Fibroblast of skin of left quadriceps (primary cell): ENCODE data around the gene MAGI3.
"Not testable (repeated sequence)": the region's sequence is repeated elsewhere in the genome, so short reads cannot be mapped to it uniquely, and the experiment has no call there.

Experiments used
- DNase-seq, 2 experiments: peaks; one replicate each; pipeline ENCODE4 v3.0.0-alpha.2; 2013; ENCODE audit warnings: low read depth in 2 of 2

MAGI3 gene

GRCh38 chr1:113579256-113580018 is 189.1 kb downstream of the MAGI3 start:
- peak; percentile 6 to 12 for DNase-seq

DNA sequence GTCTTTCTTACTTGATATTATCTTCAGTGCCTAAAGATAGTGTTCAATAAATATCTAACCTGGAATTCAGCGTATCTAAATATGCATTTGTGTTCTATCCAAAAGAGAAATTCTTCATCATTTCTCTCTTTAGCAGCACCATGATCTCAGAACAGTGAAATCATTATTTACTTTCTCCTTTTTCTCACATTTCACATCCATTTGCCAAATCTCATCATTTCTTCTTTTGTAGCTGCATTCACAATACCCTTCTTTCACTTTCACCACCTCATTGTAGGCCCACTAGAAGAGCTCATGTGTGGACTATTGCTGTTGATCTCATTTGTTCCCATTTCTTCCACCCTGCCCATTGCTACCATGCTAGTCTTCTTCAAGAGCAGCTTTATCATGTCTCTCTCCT is 191.0 kb downstream of the MAGI3 start:
- DNase-seq, result no peak

- no peak for DNase-seq
Observed at GRCh38 chr1:113582084-113582483, 191.8 kb downstream of the MAGI3 start.

GRCh38 chr1:113587475-113587874 is 197.2 kb downstream of the MAGI3 start:
- DNase-seq, result no peak

- no peak for DNase-seq
Observed at GRCh38 chr1:113592230-113592629, 201.9 kb downstream of the MAGI3 start.

DNA sequence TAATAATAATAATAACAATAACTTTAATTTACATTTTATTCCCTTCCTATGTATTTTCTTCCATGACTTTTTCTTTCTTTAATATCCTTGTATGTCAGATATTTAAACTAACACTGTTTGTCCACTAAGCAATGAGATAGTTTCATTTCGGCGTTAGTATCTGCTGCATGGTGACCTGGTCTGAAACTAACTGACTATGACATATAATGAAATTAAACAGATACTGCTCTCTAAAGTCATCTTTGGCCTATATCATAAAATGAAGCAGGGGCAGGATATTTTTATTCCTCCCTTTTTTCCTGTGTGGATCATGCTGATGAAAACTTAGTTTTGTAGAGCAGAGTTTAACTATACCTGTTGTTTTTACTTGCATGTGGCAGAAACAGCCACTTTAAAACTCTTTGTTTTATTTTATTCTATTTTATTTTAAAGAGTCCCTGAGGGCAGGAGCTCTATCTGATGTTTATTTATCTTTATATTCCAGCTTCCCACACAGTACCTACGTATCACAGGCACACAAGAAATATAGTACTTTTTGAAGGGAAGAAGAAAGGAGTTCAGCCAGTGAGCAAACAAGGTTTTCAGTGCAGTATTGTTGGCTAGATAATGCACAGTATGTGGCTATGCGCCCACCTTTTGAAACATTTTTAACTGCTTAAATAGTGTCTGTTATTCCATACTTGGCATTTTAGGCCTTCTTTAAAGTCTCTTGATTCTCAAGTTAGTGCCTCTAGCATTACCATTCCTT is 203.4 kb downstream of the MAGI3 start:
- no peak for DNase-seq

- not testable (repeated sequence) for DNase-seq
Observed at GRCh38 chr1:113604466-113604865, 214.2 kb downstream of the MAGI3 start.

GRCh38 chr1:113605146-113605545 is 214.8 kb downstream of the MAGI3 start:
- peak; percentile 89 to 91 for DNase-seq

DNA sequence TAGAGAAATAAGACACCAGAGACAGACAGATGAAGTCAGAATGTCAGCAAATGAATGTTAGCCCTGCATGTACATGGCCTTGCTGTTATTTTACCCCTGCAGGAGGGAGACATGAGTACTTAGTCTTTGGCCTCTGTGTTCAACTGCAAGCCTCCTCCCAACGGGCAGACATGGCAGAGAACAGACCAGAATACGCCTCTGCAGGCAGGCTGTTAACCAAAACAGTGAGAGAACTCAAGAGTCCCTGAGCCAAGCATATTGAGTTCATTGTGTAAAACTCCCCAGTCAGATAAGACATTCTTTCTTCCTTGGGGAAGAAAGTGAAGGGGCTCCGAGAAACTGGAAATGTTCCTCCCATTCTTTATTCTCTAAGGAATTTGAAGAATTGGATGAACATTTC is 218.1 kb downstream of the MAGI3 start:
- DNase-seq, result no peak

DNA sequence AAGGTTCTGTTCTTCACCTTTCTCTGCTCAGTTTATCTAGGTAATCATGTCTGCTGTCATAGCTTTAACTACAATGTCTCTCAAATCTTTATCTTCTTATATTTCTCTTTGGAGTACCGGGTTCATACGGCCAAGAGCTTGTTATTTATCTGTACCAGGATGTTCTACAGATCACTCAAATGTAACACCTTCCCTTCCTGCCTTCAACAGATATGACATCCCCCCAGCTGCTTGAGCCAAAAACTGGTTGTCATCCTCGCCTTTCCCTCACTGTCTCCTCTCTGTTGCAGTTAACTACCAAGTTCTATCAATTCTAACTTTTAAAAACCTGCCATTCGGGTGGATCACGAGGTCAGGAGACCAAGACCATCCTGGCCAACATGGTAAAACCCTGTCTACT is 220.1 kb downstream of the MAGI3 start:
- DNase-seq, result no peak

DNA sequence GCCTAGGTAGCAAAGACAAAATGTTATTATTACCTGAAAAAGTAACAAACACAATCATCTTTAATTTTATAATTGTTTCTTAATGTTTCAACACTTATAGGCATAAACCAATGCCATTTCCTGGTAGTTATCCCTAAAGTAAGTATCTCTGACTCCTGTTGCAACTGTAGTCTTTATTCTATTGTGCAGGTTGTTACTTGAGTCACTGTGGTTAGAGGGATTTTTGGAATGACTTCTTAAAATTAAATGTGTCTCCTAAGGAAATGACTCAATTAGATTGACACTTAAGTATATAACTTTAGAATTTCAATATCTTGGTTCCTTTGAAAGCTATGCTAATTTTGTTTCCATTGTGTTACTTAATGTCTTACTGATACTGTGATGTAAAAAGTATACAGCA is 225.1 kb downstream of the MAGI3 start:
- peak in 1 of 2 experiments; percentile 5 for DNase-seq

- no peak for DNase-seq
Observed at GRCh38 chr1:113616156-113616555, 225.8 kb downstream of the MAGI3 start.

- no peak for DNase-seq
Observed at GRCh38 chr1:113617438-113618141, 227.3 kb downstream of the MAGI3 start.

- no peak for DNase-seq
Observed at GRCh38 chr1:113628997-113629396, 238.7 kb downstream of the MAGI3 start.

GRCh38 chr1:113630340-113631327 is 240.3 kb downstream of the MAGI3 start:
- no peak for DNase-seq

DNA sequence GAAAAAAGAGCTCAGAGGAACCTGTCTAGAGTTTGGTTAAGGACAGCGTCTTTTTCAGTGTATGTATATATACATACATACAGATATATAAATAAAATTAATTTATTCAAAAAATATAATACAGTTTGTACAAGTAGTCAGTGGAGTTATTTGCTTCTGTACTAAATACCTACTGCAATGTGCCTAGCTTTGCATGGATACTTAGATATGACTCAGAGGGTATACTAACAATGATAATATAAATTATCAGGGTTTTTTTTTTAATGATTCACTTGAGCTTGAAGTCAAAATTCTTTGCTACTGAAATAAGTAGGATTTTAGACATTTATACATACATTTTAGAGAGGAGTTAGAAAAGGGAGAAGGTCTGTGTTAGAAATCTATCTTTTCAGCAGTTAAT is 251.1 kb downstream of the MAGI3 start:
- DNase-seq, result no peak

GRCh38 chr1:113647164-113647563 is 256.8 kb downstream of the MAGI3 start:
- DNase-seq, result peak; percentile 1 to 9

DNA sequence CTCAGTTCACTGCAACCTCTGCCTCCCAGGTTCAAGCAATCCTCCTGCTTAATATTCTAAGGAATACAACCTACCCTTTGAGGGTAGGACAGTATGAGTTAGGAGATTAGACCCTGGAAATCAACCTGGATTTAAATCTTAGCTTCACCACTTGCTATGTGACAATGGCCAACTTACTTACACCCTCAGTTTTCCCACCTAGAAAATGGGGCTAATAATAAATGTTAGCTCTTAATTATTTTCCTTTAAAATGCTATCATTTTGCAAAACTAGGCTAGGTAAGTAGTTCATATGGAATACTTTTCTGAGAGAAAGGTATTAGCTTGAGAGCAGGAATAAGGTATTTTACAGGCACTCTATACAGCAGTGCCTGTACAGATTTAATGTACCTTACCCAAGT is 258.2 kb downstream of the MAGI3 start:
- no peak for DNase-seq

- DNase-seq, result no peak
Observed at GRCh38 chr1:113652771-113653170, 262.5 kb downstream of the MAGI3 start.

DNA sequence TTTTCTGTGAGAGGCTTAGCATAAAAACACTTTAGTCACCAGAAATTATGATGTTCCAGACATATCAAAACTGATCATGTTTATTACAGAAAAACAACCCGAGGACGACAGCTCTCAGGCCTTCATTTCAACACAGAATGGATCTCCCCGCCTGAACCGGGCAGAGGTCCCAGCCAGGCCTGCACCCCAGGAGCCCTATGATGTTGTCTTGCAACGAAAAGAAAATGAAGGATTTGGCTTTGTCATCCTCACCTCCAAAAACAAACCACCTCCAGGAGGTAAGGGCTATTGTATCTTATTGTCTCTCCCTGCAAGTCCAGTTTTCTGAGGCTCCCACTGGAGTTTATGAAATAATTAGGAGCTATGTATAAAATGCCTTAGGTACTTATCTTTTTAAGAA is 263.4 kb downstream of the MAGI3 start:
- no peak for DNase-seq

GRCh38 chr1:113654883-113655282 is 264.6 kb downstream of the MAGI3 start:
- DNase-seq, result no peak
